Stimulated activated naive B cell treated with anti-CD40 and anti-IgM and Interleukin-4, amounts not matched to agents 10 μg/mL and 1 μg/mL and 100 μg/mL, for 72 hours (primary cell): Measurements from ENCODE around the gene MRGPRX4.
"Not testable (repeated sequence)": the region's sequence is repeated elsewhere in the genome, so short reads cannot be mapped to it uniquely, and the experiment has no call there.

Experiments used
- ATAC-seq, 2 donors: fragments of 150-1000 bp; cut with Tn5 transposase; replicated peaks; 2 replicates each; pipeline ENCODE4 v1.10.0; 2021; ENCODE audit warnings: moderate library complexity in 1 of 2
- DNase-seq: peaks from one replicate; pipeline ENCODE4 v3.0.0; 2021
- H3K27ac Mint-ChIP-seq: one replicate; pipeline ENCODE4 v1.8.0; 2022; ENCODE audit warnings: mild to moderate bottlenecking, mixed read lengths
- H3K27me3 Mint-ChIP-seq, 2 donors: one replicate each; pipeline ENCODE4 v1.8.0; 2022; ENCODE audit warnings: mixed read lengths in 2 of 2
- H3K36me3 Mint-ChIP-seq, 2 donors: one replicate each; pipeline ENCODE4 v1.8.0; 2022; ENCODE audit warnings: mixed read lengths in 2 of 2, mild to moderate bottlenecking in 1 of 2
- H3K4me1 Mint-ChIP-seq, 2 donors: one replicate each; pipeline ENCODE4 v1.8.0; 2022; ENCODE audit warnings: mixed read lengths in 2 of 2, mild to moderate bottlenecking in 1 of 2
- H3K4me3 Mint-ChIP-seq, 2 donors: one replicate each; pipeline ENCODE4 v1.8.0; 2022; ENCODE audit warnings: mild to moderate bottlenecking in 2 of 2, mixed read lengths in 2 of 2, moderate library complexity in 1 of 2
- H3K9me3 Mint-ChIP-seq, 2 donors: one replicate each; pipeline ENCODE4 v1.8.0; 2022; ENCODE audit warnings: mixed read lengths in 2 of 2, mild to moderate bottlenecking in 1 of 2

Gene MRGPRX4

GRCh38 chr11:18172666-18173065 is at the start of gene MRGPRX4:
Gene MRGPRX4 (plus strand): TSS chr11:18172837. CDS start chr11:18173257, 420 bp downstream.
- H3K36me3 Mint-ChIP-seq: peaks cover 0 to 3% of the 10 kb centered on the region in 2 donors
- H3K4me3 Mint-ChIP-seq: peak within 1 kb of the TSS in 1 of 2 donors; percentile 51
- peaks cover 12 to 16% of the 10 kb centered on the region in 2 donors for H3K27me3 Mint-ChIP-seq
- DNase-seq (no peak), ATAC-seq (no peak)
- peak within 1 kb of the TSS; percentile 56 for H3K27ac Mint-ChIP-seq
- peaks cover 0 to 5% of the 10 kb centered on the region in 2 donors for H3K4me1 Mint-ChIP-seq
- H3K9me3 Mint-ChIP-seq: no peaks in the 10 kb centered on the region

DNA sequence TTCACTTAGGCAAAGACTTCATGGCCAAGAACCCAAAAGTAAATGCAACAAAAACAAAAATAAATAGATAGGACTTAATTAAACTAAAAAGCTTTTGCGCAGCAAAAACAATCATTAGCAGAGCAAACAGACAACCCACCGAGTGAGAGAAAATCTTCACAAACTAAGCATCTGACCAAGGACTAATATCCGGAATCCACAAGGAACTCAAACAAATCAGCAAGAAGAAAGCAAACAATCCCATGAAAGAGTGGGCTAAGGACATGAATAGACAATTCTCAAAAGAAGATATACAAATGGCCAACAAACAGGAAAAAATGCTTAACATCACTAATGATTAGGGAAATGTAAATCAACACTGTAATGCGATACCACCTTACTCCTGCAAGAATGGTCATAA is 41.5 kb upstream of the MRGPRX4 start:
- not testable (repeated sequence) for ATAC-seq, DNase-seq, H3K4me1 Mint-ChIP-seq, H3K4me3 Mint-ChIP-seq, H3K27ac Mint-ChIP-seq, H3K36me3 Mint-ChIP-seq, H3K9me3 Mint-ChIP-seq
- peaks cover 40 to 74% of the 10 kb centered on the region in 2 donors for H3K27me3 Mint-ChIP-seq

DNA sequence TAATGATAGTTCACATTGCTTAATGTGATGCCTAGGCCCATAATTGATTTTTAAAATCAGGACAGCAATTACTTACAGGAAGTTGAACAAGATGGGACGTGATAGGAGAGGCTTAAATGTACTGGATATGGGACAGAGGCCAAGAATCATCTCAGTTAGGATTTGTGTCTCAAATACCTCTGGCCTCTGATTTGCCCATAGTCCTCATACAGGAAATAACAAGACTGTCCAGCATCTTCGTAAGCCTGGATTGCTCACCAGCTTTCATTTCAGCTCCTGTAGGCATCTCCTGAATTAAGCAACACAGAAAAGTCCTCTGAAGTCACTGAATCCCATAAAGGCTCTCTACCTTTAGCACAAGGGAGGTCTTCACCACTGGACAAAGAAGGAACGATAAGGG is 40.3 kb upstream of the MRGPRX4 start, which contains the start of gene MRGPRX3:
TSS of gene MRGPRX3 (plus strand) at position 231 of the 400 bp plus-strand sequence. CDS start 4,632 bp downstream, outside the sequence.
- DNase-seq (no peak), ATAC-seq (no peak)
- Mint-ChIP-seq H3K27me3 (peaks cover 40 to 72% of the 10 kb centered on the region in 2 donors), H3K4me1 (no peaks in the 10 kb centered on the region), H3K4me3 (no peak within 1 kb of the TSS), H3K27ac (no peak within 1 kb of the TSS), H3K36me3 (no peaks in the 10 kb centered on the region), H3K9me3 (peaks cover 0 to 1% of the 10 kb centered on the region in 2 donors)

GRCh38 chr11:18135308-18135707 is 37.3 kb upstream of the MRGPRX4 start:
- peaks cover 26 to 61% of the 10 kb centered on the region in 2 donors for H3K27me3 Mint-ChIP-seq

GRCh38 chr11:18137186-18137800 is 35.3 kb upstream of the MRGPRX4 start:
- no peak for DNase-seq
- no peak for ATAC-seq
- Mint-ChIP-seq H3K4me3 (no peak overlapping the region), H3K27me3 (peaks cover 29 to 54% of the 10 kb centered on the region in 2 donors), H3K4me1 (no peaks in the 10 kb centered on the region), H3K9me3 (no peaks in the 10 kb centered on the region), H3K36me3 (no peaks in the 10 kb centered on the region), H3K27ac (no peak overlapping the region)

More at GRCh38 chr11:18135308-18135707, 37.3 kb upstream of the MRGPRX4 start:
- no peaks in the 10 kb centered on the region for H3K36me3 Mint-ChIP-seq
- H3K4me1 Mint-ChIP-seq: no peaks in the 10 kb centered on the region
- no peak overlapping the region for H3K27ac Mint-ChIP-seq
- no peak overlapping the region for H3K4me3 Mint-ChIP-seq
- DNase-seq: no peak
- peaks cover 0 to 1% of the 10 kb centered on the region in 2 donors for H3K9me3 Mint-ChIP-seq
- no peak for ATAC-seq

- Mint-ChIP-seq H3K9me3 (no peaks in the 10 kb centered on the region), H3K4me3 (no peak overlapping the region), H3K4me1 (no peaks in the 10 kb centered on the region), H3K27me3 (peaks cover 39 to 60% of the 10 kb centered on the region in 2 donors), H3K27ac (no peak overlapping the region), H3K36me3 (peaks cover 0 to 2% of the 10 kb centered on the region in 2 donors)
- ATAC-seq: no peak
- no peak for DNase-seq
These were observed 32.5 kb upstream of the MRGPRX4 start for GRCh38 chr11:18140145-18140544.

- peaks cover 45 to 56% of the 10 kb centered on the region in 2 donors for H3K27me3 Mint-ChIP-seq
- ATAC-seq: no peak
- no peak overlapping the region for H3K4me3 Mint-ChIP-seq
- H3K4me1 Mint-ChIP-seq: peaks cover 2 to 6% of the 10 kb centered on the region in 2 donors
- no peak for DNase-seq
- H3K36me3 Mint-ChIP-seq: peaks cover 0 to 2% of the 10 kb centered on the region in 2 donors
- H3K9me3 Mint-ChIP-seq: peaks cover 0 to 3% of the 10 kb centered on the region in 2 donors
- no peak overlapping the region for H3K27ac Mint-ChIP-seq
These were observed 28.4 kb upstream of the MRGPRX4 start for GRCh38 chr11:18144243-18144642.

- Mint-ChIP-seq H3K4me3 (no peak overlapping the region), H3K27ac (no peak overlapping the region), H3K36me3 (peaks cover 0 to 2% of the 10 kb centered on the region in 2 donors), H3K4me1 (peaks cover 2 to 6% of the 10 kb centered on the region in 2 donors), H3K9me3 (peaks cover 0 to 3% of the 10 kb centered on the region in 2 donors), H3K27me3 (peaks cover 44 to 56% of the 10 kb centered on the region in 2 donors)
- ATAC-seq (no peak), DNase-seq (no peak)
These were observed 27.6 kb upstream of the MRGPRX4 start for GRCh38 chr11:18145025-18145424.

DNA sequence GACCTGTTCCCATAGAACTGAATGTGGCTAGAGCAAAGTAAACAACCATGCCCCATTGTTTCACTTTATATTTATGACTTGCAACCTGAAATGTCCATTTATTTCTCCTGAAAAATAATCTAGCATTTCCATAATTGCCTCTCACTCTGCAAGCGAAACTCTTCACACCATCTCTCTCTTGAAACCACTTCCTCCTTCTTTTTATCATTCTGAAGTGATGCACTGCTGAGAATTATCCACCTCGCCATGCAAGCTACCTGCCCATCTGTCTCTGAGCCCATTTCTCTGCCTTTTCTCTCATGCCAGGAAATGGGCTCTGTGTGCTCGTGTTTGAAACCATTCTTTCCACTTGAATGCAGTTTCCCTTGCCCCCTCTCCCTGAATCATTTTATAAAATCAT is 26.8 kb upstream of the MRGPRX4 start:
- H3K36me3 Mint-ChIP-seq: peaks cover 0 to 2% of the 10 kb centered on the region in 2 donors

DNA sequence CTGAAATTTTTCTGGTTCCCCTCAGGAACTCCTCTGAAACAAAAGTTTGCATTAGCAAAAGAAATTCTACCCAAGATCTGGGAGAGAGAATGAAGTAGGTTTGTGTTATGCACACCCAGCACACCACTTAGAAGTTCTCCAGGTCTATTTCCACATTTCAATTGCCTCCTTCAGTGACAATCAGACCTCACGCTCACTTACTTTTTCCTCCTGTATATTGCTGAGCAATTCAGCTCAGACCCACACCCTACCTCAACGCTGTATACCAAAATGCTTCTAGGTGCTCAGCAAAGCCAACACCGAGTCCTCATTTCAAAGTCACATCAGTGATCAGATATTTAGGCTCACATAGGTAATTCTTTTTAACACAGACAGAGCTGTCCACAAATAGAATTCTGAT is 21.1 kb upstream of the MRGPRX4 start:
- Mint-ChIP-seq H3K36me3 (no peaks in the 10 kb centered on the region), H3K4me3 (no peak overlapping the region), H3K9me3 (peaks cover 0 to 3% of the 10 kb centered on the region in 2 donors), H3K4me1 (no peaks in the 10 kb centered on the region), H3K27me3 (peaks cover 24 to 44% of the 10 kb centered on the region in 2 donors), H3K27ac (no peak overlapping the region)
- DNase-seq (no peak), ATAC-seq (no peak)

More for the DNA sequence above, 26.8 kb upstream of the MRGPRX4 start:
- Mint-ChIP-seq H3K4me1 (peaks cover 2 to 6% of the 10 kb centered on the region in 2 donors), H3K9me3 (peaks cover 0 to 3% of the 10 kb centered on the region in 2 donors), H3K27me3 (peaks cover 45 to 55% of the 10 kb centered on the region in 2 donors), H3K27ac (no peak overlapping the region), H3K4me3 (no peak overlapping the region)
- no peak for DNase-seq
- ATAC-seq: no peak

DNA sequence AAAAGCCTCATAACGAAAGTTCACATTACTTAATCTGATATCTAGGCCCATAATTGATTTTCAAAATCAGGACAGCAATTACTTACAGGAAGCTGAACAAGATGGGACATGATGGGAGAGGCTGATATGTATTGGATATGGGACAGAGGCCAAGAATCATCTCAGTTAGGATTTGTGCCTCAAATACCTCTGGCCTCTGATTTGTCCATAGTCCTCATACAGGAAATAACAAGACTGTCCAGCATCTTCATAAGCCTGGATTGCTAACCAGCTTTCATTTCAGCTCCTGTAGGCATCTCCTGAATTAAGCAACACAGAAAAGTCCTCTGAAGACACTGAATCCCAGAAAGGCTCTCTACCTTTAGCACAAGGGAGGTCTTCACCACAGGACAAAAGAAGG is 4.3 kb upstream of the MRGPRX4 start:
- H3K4me1 Mint-ChIP-seq: peaks cover 1 to 5% of the 10 kb centered on the region in 2 donors
- peaks cover 0 to 4% of the 10 kb centered on the region in 2 donors for H3K9me3 Mint-ChIP-seq
- peaks cover 27 to 30% of the 10 kb centered on the region in 2 donors for H3K27me3 Mint-ChIP-seq
- peaks cover 0 to 1% of the 10 kb centered on the region in 2 donors for H3K36me3 Mint-ChIP-seq
- ATAC-seq: no peak
- H3K27ac Mint-ChIP-seq: no peak overlapping the region
- no peak overlapping the region for H3K4me3 Mint-ChIP-seq
- no peak for DNase-seq

- no peak for DNase-seq
- peak in 1 of 2 donors; percentile 36 for ATAC-seq
- Mint-ChIP-seq H3K4me3 (no peak overlapping the region), H3K9me3 (peaks cover 0 to 4% of the 10 kb centered on the region in 2 donors), H3K27ac (no peak overlapping the region), H3K4me1 (peaks cover 0 to 5% of the 10 kb centered on the region in 2 donors), H3K27me3 (peaks cover 20 to 22% of the 10 kb centered on the region in 2 donors), H3K36me3 (peaks cover 0 to 3% of the 10 kb centered on the region in 2 donors)
These were observed 1.1 kb upstream of the MRGPRX4 start for GRCh38 chr11:18171377-18172000.

GRCh38 chr11:18173225-18173866 is 709 bp downstream of the MRGPRX4 start:
- ATAC-seq (peak; percentile 41 to 67), DNase-seq (no peak)
- Mint-ChIP-seq H3K4me3 (peak overlapping the region in 1 of 2 donors; percentile 51), H3K36me3 (peaks cover 0 to 3% of the 10 kb centered on the region in 2 donors), H3K4me1 (peaks cover 0 to 5% of the 10 kb centered on the region in 2 donors), H3K27ac (peak overlapping the region; percentile 56), H3K27me3 (peaks cover 18 to 21% of the 10 kb centered on the region in 2 donors), H3K9me3 (no peaks in the 10 kb centered on the region)

DNA sequence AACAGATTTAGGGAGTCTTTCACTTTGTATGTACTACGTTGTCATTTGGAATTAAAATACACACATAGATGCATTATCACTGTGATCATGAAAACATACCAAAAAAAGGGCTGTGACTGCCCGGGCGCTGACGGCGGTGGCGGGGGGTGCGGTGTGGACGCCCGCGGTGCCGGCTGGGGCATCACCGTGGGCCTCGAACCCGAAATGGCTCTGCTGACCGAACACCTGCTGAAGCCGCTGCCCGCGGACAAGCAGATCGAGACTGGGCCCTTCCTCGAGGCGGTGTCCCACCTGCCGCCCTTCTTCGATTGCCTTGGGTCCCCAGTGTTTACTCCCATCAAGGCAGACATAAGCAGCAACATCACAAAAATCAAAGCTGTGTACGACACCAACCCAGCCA is 16.2 kb downstream of the MRGPRX4 start:
- no peak for ATAC-seq
- Mint-ChIP-seq H3K4me1 (peaks cover 6% of the 10 kb centered on the region in 2 donors), H3K27ac (no peak overlapping the region), H3K9me3 (peaks cover 0 to 2% of the 10 kb centered on the region in 2 donors), H3K36me3 (no peaks in the 10 kb centered on the region), H3K4me3 (no peak overlapping the region), H3K27me3 (peaks cover 28 to 34% of the 10 kb centered on the region in 2 donors)
- no peak for DNase-seq
